Measurements from ENCODE around the gene ATXN1.

Gene ATXN1

GRCh38 chr6:16256781-16257180, 504.5 kb downstream of the ATXN1 start:
- Histone ChIP-seq H3K79me1 (replicated peaks; ENCODE audit: low read length, poor library complexity, severe bottlenecking) (no peaks in the 10 kb centered on the region), H2AFZ (ENCODE audit: low read depth, low read length) (no peak overlapping the region), H4K8ac (ENCODE audit: low read length) (no peak overlapping the region), H3K27ac (ENCODE audit: low read length, poor library complexity, severe bottlenecking) (no peak overlapping the region), H3K9ac (ENCODE audit: low read length) (no peak overlapping the region), H2BK15ac (ENCODE audit: low read depth, poor library complexity, severe bottlenecking) (no peak overlapping the region), H3K4me2 (ENCODE audit: low read length, poor library complexity, severe bottlenecking) (no peak overlapping the region), H2BK12ac (ENCODE audit: low read length in 2 of 2) (no peak overlapping the region), H2BK120ac (ENCODE audit: low read depth, low read length) (no peak overlapping the region), H3K4me1 (ENCODE audit: control insufficient read depth, insufficient read depth, low read depth, low read length) (no peaks in the 10 kb centered on the region), H4K91ac (ENCODE audit: low read length) (no peak overlapping the region), H2AK5ac (ENCODE audit: low read length, severe bottlenecking) (no peak overlapping the region), H2BK5ac (ENCODE audit: low read depth, low read length, poor library complexity, severe bottlenecking) (no peak overlapping the region), H3K36me3 (ENCODE audit: control insufficient read depth in 1 of 2, insufficient read depth in 2 of 2, low read depth in 1 of 2, low read length in 2 of 2) (peaks cover 0 to 8% of the 10 kb centered on the region in 2 experiments), H3K14ac (ENCODE audit: low read length in 2 of 2) (no peak overlapping the region), H3K9me3 (ENCODE audit: control insufficient read depth, low read length) (peaks cover 4% of the 10 kb centered on the region), H3K18ac (ENCODE audit: low read depth in 1 of 2, low read length in 2 of 2) (no peak overlapping the region), H3K27me3 (ENCODE audit: control insufficient read depth in 1 of 2, insufficient read depth in 1 of 2, low read length in 2 of 2) (no peaks in the 10 kb centered on the region), H3K4ac (ENCODE audit: low read depth in 1 of 2, low read length in 2 of 2) (no peak overlapping the region), H3K23ac (ENCODE audit: low read length in 2 of 2) (no peak overlapping the region), H3K4me3 (ENCODE audit: insufficient read depth in 1 of 2, low read depth in 1 of 2, low read length in 2 of 2) (no peak overlapping the region)
- 96% methylated on average over 2 of the region's 2 CpGs for WGBS
- no peak for DNase-seq

GRCh38 chr6:16254535-16254934, 506.7 kb downstream of the ATXN1 start:
- Histone ChIP-seq H3K4me1 (ENCODE audit: control insufficient read depth, insufficient read depth, low read depth, low read length) (no peaks in the 10 kb centered on the region), H3K4me3 (ENCODE audit: insufficient read depth in 1 of 2, low read depth in 1 of 2, low read length in 2 of 2) (no peak overlapping the region), H3K14ac (ENCODE audit: low read length in 2 of 2) (no peak overlapping the region), H2AFZ (ENCODE audit: low read depth, low read length) (no peak overlapping the region), H3K27me3 (ENCODE audit: control insufficient read depth in 1 of 2, insufficient read depth in 1 of 2, low read length in 2 of 2) (no peaks in the 10 kb centered on the region), H2BK5ac (ENCODE audit: low read depth, low read length, poor library complexity, severe bottlenecking) (no peak overlapping the region), H4K91ac (ENCODE audit: low read length) (no peak overlapping the region), H3K79me1 (replicated peaks; ENCODE audit: low read length, poor library complexity, severe bottlenecking) (no peaks in the 10 kb centered on the region), H3K36me3 (ENCODE audit: control insufficient read depth in 1 of 2, insufficient read depth in 2 of 2, low read depth in 1 of 2, low read length in 2 of 2) (peaks cover 0 to 21% of the 10 kb centered on the region in 2 experiments), H3K4me2 (ENCODE audit: low read length, poor library complexity, severe bottlenecking) (no peak overlapping the region), H3K27ac (ENCODE audit: low read length, poor library complexity, severe bottlenecking) (no peak overlapping the region), H3K4ac (ENCODE audit: low read depth in 1 of 2, low read length in 2 of 2) (no peak overlapping the region), H2BK12ac (ENCODE audit: low read length in 2 of 2) (no peak overlapping the region), H3K9me3 (ENCODE audit: control insufficient read depth, low read length) (peaks cover 4% of the 10 kb centered on the region), H2AK5ac (ENCODE audit: low read length, severe bottlenecking) (no peak overlapping the region), H3K23ac (ENCODE audit: low read length in 2 of 2) (no peak overlapping the region), H2BK120ac (ENCODE audit: low read depth, low read length) (no peak overlapping the region), H2BK15ac (ENCODE audit: low read depth, poor library complexity, severe bottlenecking) (no peak overlapping the region), H3K18ac (ENCODE audit: low read depth in 1 of 2, low read length in 2 of 2) (no peak overlapping the region), H4K8ac (ENCODE audit: low read length) (no peak overlapping the region), H3K9ac (ENCODE audit: low read length) (no peak overlapping the region)
- no peak for DNase-seq
- WGBS: 96% methylated on average over 6 of the region's 9 CpGs

GRCh38 chr6:16253399-16254144, 507.7 kb downstream of the ATXN1 start:
- Histone ChIP-seq H2BK5ac (ENCODE audit: low read depth, low read length, poor library complexity, severe bottlenecking) (no peak overlapping the region), H3K79me1 (replicated peaks; ENCODE audit: low read length, poor library complexity, severe bottlenecking) (no peaks in the 10 kb centered on the region), H3K4ac (ENCODE audit: low read depth in 1 of 2, low read length in 2 of 2) (no peak overlapping the region), H3K4me2 (ENCODE audit: low read length, poor library complexity, severe bottlenecking) (no peak overlapping the region), H4K8ac (ENCODE audit: low read length) (no peak overlapping the region), H3K9me3 (ENCODE audit: control insufficient read depth, low read length) (peaks cover 4% of the 10 kb centered on the region), H3K4me1 (ENCODE audit: control insufficient read depth, insufficient read depth, low read depth, low read length) (no peaks in the 10 kb centered on the region), H3K36me3 (ENCODE audit: control insufficient read depth in 1 of 2, insufficient read depth in 2 of 2, low read depth in 1 of 2, low read length in 2 of 2) (peaks cover 0 to 21% of the 10 kb centered on the region in 2 experiments), H3K27me3 (ENCODE audit: control insufficient read depth in 1 of 2, insufficient read depth in 1 of 2, low read length in 2 of 2) (no peaks in the 10 kb centered on the region), H2AK5ac (ENCODE audit: low read length, severe bottlenecking) (no peak overlapping the region), H3K9ac (ENCODE audit: low read length) (no peak overlapping the region), H2BK12ac (ENCODE audit: low read length in 2 of 2) (no peak overlapping the region), H2BK15ac (ENCODE audit: low read depth, poor library complexity, severe bottlenecking) (no peak overlapping the region), H2AFZ (ENCODE audit: low read depth, low read length) (no peak overlapping the region), H3K18ac (ENCODE audit: low read depth in 1 of 2, low read length in 2 of 2) (no peak overlapping the region), H4K91ac (ENCODE audit: low read length) (no peak overlapping the region), H3K27ac (ENCODE audit: low read length, poor library complexity, severe bottlenecking) (no peak overlapping the region), H2BK120ac (ENCODE audit: low read depth, low read length) (no peak overlapping the region), H3K14ac (ENCODE audit: low read length in 2 of 2) (no peak overlapping the region), H3K4me3 (ENCODE audit: insufficient read depth in 1 of 2, low read depth in 1 of 2, low read length in 2 of 2) (no peak overlapping the region), H3K23ac (ENCODE audit: low read length in 2 of 2) (no peak overlapping the region)
- WGBS: 90% methylated on average over 7 of the region's 10 CpGs
- DNase-seq: no peak

GRCh38 chr6:16252686-16253299, 508.5 kb downstream of the ATXN1 start:
- H3K27me3 ChIP-seq (ENCODE audit: control insufficient read depth in 1 of 2, insufficient read depth in 1 of 2, low read length in 2 of 2): no peaks in the 10 kb centered on the region
- no peak overlapping the region for H3K9ac ChIP-seq (ENCODE audit: low read length)
- no peak overlapping the region for H2AK5ac ChIP-seq (ENCODE audit: low read length, severe bottlenecking)
- no peak overlapping the region for H3K27ac ChIP-seq (ENCODE audit: low read length, poor library complexity, severe bottlenecking)
- no peaks in the 10 kb centered on the region for H3K79me1 ChIP-seq (replicated peaks; ENCODE audit: low read length, poor library complexity, severe bottlenecking)
- H2BK5ac ChIP-seq (ENCODE audit: low read depth, low read length, poor library complexity, severe bottlenecking): no peak overlapping the region
- peaks cover 0 to 22% of the 10 kb centered on the region in 2 experiments for H3K36me3 ChIP-seq (ENCODE audit: control insufficient read depth in 1 of 2, insufficient read depth in 2 of 2, low read depth in 1 of 2, low read length in 2 of 2)
- no peak overlapping the region for H2BK12ac ChIP-seq (ENCODE audit: low read length in 2 of 2)
- H3K14ac ChIP-seq (ENCODE audit: low read length in 2 of 2): no peak overlapping the region
- H2AFZ ChIP-seq (ENCODE audit: low read depth, low read length): no peak overlapping the region
- peak overlapping the region in 1 of 2 experiments; percentile 7 for H3K18ac ChIP-seq (ENCODE audit: low read depth in 1 of 2, low read length in 2 of 2)
- H4K8ac ChIP-seq (ENCODE audit: low read length): no peak overlapping the region
- DNase-seq: no peak
- H3K4me1 ChIP-seq (ENCODE audit: control insufficient read depth, insufficient read depth, low read depth, low read length): no peaks in the 10 kb centered on the region
- H3K4me3 ChIP-seq (ENCODE audit: insufficient read depth in 1 of 2, low read depth in 1 of 2, low read length in 2 of 2): no peak overlapping the region
- no peak overlapping the region for H4K91ac ChIP-seq (ENCODE audit: low read length)
- WGBS: 79% methylated on average over 2 of the region's 2 CpGs
- H3K23ac ChIP-seq (ENCODE audit: low read length in 2 of 2): no peak overlapping the region
- H2BK15ac ChIP-seq (ENCODE audit: low read depth, poor library complexity, severe bottlenecking): no peak overlapping the region
- no peak overlapping the region for H2BK120ac ChIP-seq (ENCODE audit: low read depth, low read length)
- H3K4me2 ChIP-seq (ENCODE audit: low read length, poor library complexity, severe bottlenecking): no peak overlapping the region
- H3K9me3 ChIP-seq (ENCODE audit: control insufficient read depth, low read length): peaks cover 4% of the 10 kb centered on the region
- H3K4ac ChIP-seq (ENCODE audit: low read depth in 1 of 2, low read length in 2 of 2): no peak overlapping the region
